Fibroblast of peridontal ligament (primary cell): Measurements from ENCODE around the gene PSMC3IP.
"Not testable (repeated sequence)": the region's sequence is repeated elsewhere in the genome, so short reads cannot be mapped to it uniquely, and the experiment has no call there.

Source experiments
- DNase-seq: peaks from one replicate; pipeline ENCODE4 v3.0.0-alpha.2; 2010; ENCODE audit errors: extremely low read depth

Gene PSMC3IP

GRCh38 chr17:42577532-42578281 lies at the start of gene PSMC3IP:
PSMC3IP (minus strand) TSS chr17:42577729; CDS start chr17:42577686, 43 bp downstream.
- peak; percentile 91 for DNase-seq

GRCh38 chr17:42623732-42624596 lies 46.4 kb upstream of the PSMC3IP start:
- DNase-seq, result no peak

- DNase-seq, result no peak
Measured at GRCh38 chr17:42623271-42623670, 45.7 kb upstream of the PSMC3IP start.

GRCh38 chr17:42621987-42622386 lies 44.5 kb upstream of the PSMC3IP start:
- DNase-seq, result not testable (repeated sequence)

GRCh38 chr17:42618442-42619150 lies 41.1 kb upstream of the PSMC3IP start:
- DNase-seq, result no peak

- DNase-seq, result no peak
Measured at GRCh38 chr17:42617956-42618431, 40.5 kb upstream of the PSMC3IP start.

- no peak for DNase-seq
Measured at GRCh38 chr17:42613699-42614295, 36.3 kb upstream of the PSMC3IP start.

GRCh38 chr17:42612013-42612412 lies 34.5 kb upstream of the PSMC3IP start:
- DNase-seq, result no peak

GRCh38 chr17:42609814-42610801 lies 32.6 kb upstream of the PSMC3IP start:
- DNase-seq, result not testable (repeated sequence)

GRCh38 chr17:42609182-42609813 lies 31.8 kb upstream of the PSMC3IP start, which contains the start of the genes RETREG3 and TUBG1:
RETREG3 (minus strand) TSS chr17:42609374; CDS start chr17:42609324, 50 bp downstream.
TUBG1 (plus strand) TSS chr17:42609683; CDS start chr17:42609738, 55 bp downstream.
- peak; percentile 99 for DNase-seq

- no peak for DNase-seq
Measured at GRCh38 chr17:42608305-42609181, 31.0 kb upstream of the PSMC3IP start.

GRCh38 chr17:42607769-42608168 lies 30.2 kb upstream of the PSMC3IP start:
- DNase-seq, result no peak

- no peak for DNase-seq
Measured at GRCh38 chr17:42603318-42603717, 25.8 kb upstream of the PSMC3IP start.

- DNase-seq, result peak; percentile 47
Measured at GRCh38 chr17:42598905-42599304, 21.4 kb upstream of the PSMC3IP start.

GRCh38 chr17:42596386-42596785 lies 18.9 kb upstream of the PSMC3IP start:
- no peak for DNase-seq

- DNase-seq, result no peak
Measured at GRCh38 chr17:42591411-42591810, 13.9 kb upstream of the PSMC3IP start.

GRCh38 chr17:42590886-42591285 lies 13.4 kb upstream of the PSMC3IP start:
- no peak for DNase-seq

GRCh38 chr17:42586514-42587230 lies 9.1 kb upstream of the PSMC3IP start:
- no peak for DNase-seq
